GM18517 (cell line): ENCODE results near the gene SAMSN1.
A peak's percentile ranks its signal among the peaks of the same experiment; 100 is the strongest.

Experiments used
- ATAC-seq: cut with Tn5 transposase; IDR thresholded peaks from one replicate; pipeline ENCODE4 v1.9.1; 2021; ENCODE audit warnings: mild to moderate bottlenecking, moderate library complexity; ENCODE audit not compliant: unreplicated experiment

Gene SAMSN1

GRCh38 chr21:14487490-14488432, 58.4 kb downstream of the SAMSN1 start:
- ATAC-seq = no peak

- no peak for ATAC-seq
Measured at GRCh38 chr21:14486869-14487268, 59.2 kb downstream of the SAMSN1 start.

GRCh38 chr21:14484188-14485009, 61.7 kb downstream of the SAMSN1 start:
- ATAC-seq = no peak

GRCh38 chr21:14483296-14483695, 62.8 kb downstream of the SAMSN1 start:
- no peak for ATAC-seq

- ATAC-seq = no peak
Measured at GRCh38 chr21:14482165-14482564, 64.0 kb downstream of the SAMSN1 start.

GRCh38 chr21:14480411-14481031, 65.6 kb downstream of the SAMSN1 start:
- ATAC-seq = no peak

GRCh38 chr21:14479241-14479786, 66.8 kb downstream of the SAMSN1 start:
- no peak for ATAC-seq

GRCh38 chr21:14477841-14478240, 68.3 kb downstream of the SAMSN1 start:
- no peak for ATAC-seq

GRCh38 chr21:14477133-14477532, 69.0 kb downstream of the SAMSN1 start:
- ATAC-seq = no peak

GRCh38 chr21:14474995-14475394, 71.1 kb downstream of the SAMSN1 start:
- ATAC-seq = no peak

- no peak for ATAC-seq
Measured at GRCh38 chr21:14469641-14470040, 76.5 kb downstream of the SAMSN1 start.

GRCh38 chr21:14466715-14467114, 79.4 kb downstream of the SAMSN1 start:
- ATAC-seq = no peak

GRCh38 chr21:14457762-14458161, 88.4 kb downstream of the SAMSN1 start:
- ATAC-seq = no peak

- no peak for ATAC-seq
Measured at GRCh38 chr21:14456911-14457310, 89.2 kb downstream of the SAMSN1 start.

GRCh38 chr21:14454016-14455009, 91.8 kb downstream of the SAMSN1 start:
- ATAC-seq = peak; percentile 82

- peak; percentile 90 for ATAC-seq
Measured at GRCh38 chr21:14453339-14454015, 92.6 kb downstream of the SAMSN1 start.

GRCh38 chr21:14452727-14453241, 93.3 kb downstream of the SAMSN1 start:
- no peak for ATAC-seq

GRCh38 chr21:14452031-14452726, 93.9 kb downstream of the SAMSN1 start:
- ATAC-seq = no peak
